GF-D8 (cell line): ENCODE results near the gene VANGL2.

Experiments
- DNase-seq: peaks from one replicate; lab custom pipeline; 2025; lab: John Stamatoyannopoulos, UW

VANGL2 gene

GRCh38 chr1:160460214-160460642, 59.9 kb downstream of the VANGL2 start:
- no peak for DNase-seq

GRCh38 chr1:160460683-160461287, 60.4 kb downstream of the VANGL2 start:
- no peak for DNase-seq

GRCh38 chr1:160465123-160465522, 64.8 kb downstream of the VANGL2 start:
- no peak for DNase-seq

GRCh38 chr1:160466961-160467360, 66.6 kb downstream of the VANGL2 start:
- DNase-seq = no peak

GRCh38 chr1:160467576-160467975, 67.2 kb downstream of the VANGL2 start:
- DNase-seq = no peak

- no peak for DNase-seq
Observed at GRCh38 chr1:160471253-160471652, 70.9 kb downstream of the VANGL2 start.

- DNase-seq = no peak
Observed at GRCh38 chr1:160472112-160472511, 71.7 kb downstream of the VANGL2 start.

- no peak for DNase-seq
Observed at GRCh38 chr1:160474392-160475242, 74.3 kb downstream of the VANGL2 start.
